AG04449 (cell line): ENCODE results near the gene DHX58.

Experiments
- CTCF ChIA-PET: fragments of 350-600 bp; formaldehyde crosslinking; extraction: SDS; loops from one replicate; lab custom pipeline; 2021; ENCODE audit warnings: antibody characterized with exemption; lab: Yijun Ruan, JAX
- POLR2A ChIA-PET: fragments of 400-600, 350-600 bp; formaldehyde crosslinking; extraction: SDS; loops from one replicate; lab custom pipeline; 2020; ENCODE audit warnings: antibody characterized with exemption, inconsistent platforms; lab: Yijun Ruan, JAX
- DNase-seq: peaks from one replicate; pipeline ENCODE4 v3.0.0-alpha.2; 2010; ENCODE audit warnings: low read depth, low spot score
- H3K4me3 ChIP-seq: 2 replicates; pipeline ENCODE4 v1.5.1; 2011; ENCODE audit warnings: low read depth, mild to moderate bottlenecking, control low read depth, low read length
- CTCF ChIP-seq: IDR thresholded peaks from one replicate; pipeline ENCODE4 v1.5.1; 2011; ENCODE audit warnings: mild to moderate bottlenecking, moderate library complexity, low read length, control low read depth, inconsistent platforms; ENCODE audit not compliant: insufficient read depth; ENCODE audit errors: missing control alignments

The DHX58 gene

GRCh38 chr17:42056635-42057034 lies 55.9 kb downstream of the DHX58 start:
- CTCF ChIA-PET: interaction anchor here (2.3 to 2.9 kb wide), 3 partner anchors 9 to 11 kb away, joined by 5 to 26 read pairs (median 16); no protein-coding TSS in a partner anchor

GRCh38 chr17:42055496-42055895 lies 57.0 kb downstream of the DHX58 start:
- ChIA-PET CTCF (interaction anchor here (1.0 to 2.9 kb wide), 5 partner anchors 10 to 27 kb away, joined by 3 to 26 read pairs (median 5); no protein-coding TSS in a partner anchor), POLR2A (no interaction called here)
- DNase-seq: no peak

More at GRCh38 chr17:42056635-42057034, 55.9 kb downstream of the DHX58 start:
- no peak for DNase-seq
- POLR2A ChIA-PET: no interaction called here
- H3K4me3 ChIP-seq: no peak overlapping the region
- TF ChIP-seq CTCF: no peak

GRCh38 chr17:42055027-42055426 lies 57.5 kb downstream of the DHX58 start:
- ChIA-PET CTCF (interaction anchor here (1.1 to 2.9 kb wide), 5 partner anchors 9 to 17 kb away, joined by 3 to 26 read pairs (median 5); no protein-coding TSS in a partner anchor), POLR2A (interaction anchor here (0.7 kb wide), 1 partner anchor 27 kb away, joined by 3 read pairs; no protein-coding TSS in a partner anchor)
- H3K4me3 ChIP-seq: no peak overlapping the region
- no peak for TF ChIP-seq CTCF
- no peak for DNase-seq

More at GRCh38 chr17:42055496-42055895, 57.0 kb downstream of the DHX58 start:
- H3K4me3 ChIP-seq: no peak overlapping the region
- no peak for TF ChIP-seq CTCF

GRCh38 chr17:42053731-42054500 lies 58.6 kb downstream of the DHX58 start:
- H3K4me3 ChIP-seq: no peak overlapping the region
- CTCF ChIA-PET: interaction anchor here (1.1 to 1.8 kb wide), 4 partner anchors 12 to 28 kb away, joined by 3 to 8 read pairs (median 6); no protein-coding TSS in a partner anchor
- POLR2A ChIA-PET: interaction anchor here (0.7 kb wide), 1 partner anchor 420 kb away, joined by 3 read pairs; no protein-coding TSS in a partner anchor
- no peak for TF ChIP-seq CTCF
- no peak for DNase-seq

GRCh38 chr17:42052346-42052877 lies 60.1 kb downstream of the DHX58 start:
- ChIA-PET POLR2A (no interaction called here), CTCF (interaction anchor here (1.6 to 1.9 kb wide), 2 partner anchors 15 to 28 kb away, joined by 6 read pairs; no protein-coding TSS in a partner anchor)
- H3K4me3 ChIP-seq: no peak overlapping the region
- DNase-seq: no peak
- TF ChIP-seq CTCF: no peak

- DNase-seq: no peak
- ChIA-PET CTCF (interaction anchor here (1.1 to 1.9 kb wide), 5 partner anchors 10 to 27 kb away, joined by 4 to 8 read pairs (median 6); no protein-coding TSS in a partner anchor), POLR2A (no interaction called here)
- H3K4me3 ChIP-seq: no peak overlapping the region
- TF ChIP-seq CTCF: no peak
Measured at GRCh38 chr17:42051645-42052044, 60.9 kb downstream of the DHX58 start.
